IgD-negative memory B cell (primary cell): Measurements from ENCODE around the gene PPHLN1. TPM values are rescaled to one million over a fixed set of nuclear protein-coding genes. Genes with fewer than 3 reads are reported as not detected.
"Not testable (repeated sequence)": the region's sequence is repeated elsewhere in the genome, so short reads cannot be mapped to it uniquely, and the experiment has no call there.

ENCODE experiments used
- H3K27ac Mint-ChIP-seq, 3 donors: one replicate each; pipeline ENCODE4 v1.8.0; 2020 to 2022; ENCODE audit warnings: mild to moderate bottlenecking in 3 of 3, mixed read lengths in 3 of 3, moderate library complexity in 1 of 3
- H3K27me3 Mint-ChIP-seq: one replicate; pipeline ENCODE4 v1.8.0; 2021; ENCODE audit warnings: mixed read lengths
- H3K36me3 Mint-ChIP-seq: one replicate; pipeline ENCODE4 v1.8.0; 2020; ENCODE audit warnings: mild to moderate bottlenecking, mixed read lengths
- H3K4me1 Mint-ChIP-seq, 3 donors: one replicate each; pipeline ENCODE4 v1.8.0; 2020 to 2022; ENCODE audit warnings: mixed read lengths in 3 of 3, mild to moderate bottlenecking in 1 of 3
- H3K4me3 Mint-ChIP-seq, 4 donors: one replicate each; pipeline ENCODE4 v1.8.0; 2020 to 2022; ENCODE audit warnings: mild to moderate bottlenecking in 4 of 4, mixed read lengths in 4 of 4, moderate library complexity in 3 of 4
- H3K9me3 Mint-ChIP-seq, 3 donors: one replicate each; pipeline ENCODE4 v1.8.0; 2020 to 2021; ENCODE audit warnings: mixed read lengths in 3 of 3, mild to moderate bottlenecking in 1 of 3
- polyA plus RNA-seq: library from polyadenylated mRNA; unstranded; fragments of 300-500 nt; fragmentation: Illumina TruSeq; gene quantifications from one replicate; pipeline ENCODE4 v1.2.3, GENCODE V29; 2021

PPHLN1 gene
- polyA plus RNA-seq, 1 donor from 2014 or later, result 114 TPM

DNA sequence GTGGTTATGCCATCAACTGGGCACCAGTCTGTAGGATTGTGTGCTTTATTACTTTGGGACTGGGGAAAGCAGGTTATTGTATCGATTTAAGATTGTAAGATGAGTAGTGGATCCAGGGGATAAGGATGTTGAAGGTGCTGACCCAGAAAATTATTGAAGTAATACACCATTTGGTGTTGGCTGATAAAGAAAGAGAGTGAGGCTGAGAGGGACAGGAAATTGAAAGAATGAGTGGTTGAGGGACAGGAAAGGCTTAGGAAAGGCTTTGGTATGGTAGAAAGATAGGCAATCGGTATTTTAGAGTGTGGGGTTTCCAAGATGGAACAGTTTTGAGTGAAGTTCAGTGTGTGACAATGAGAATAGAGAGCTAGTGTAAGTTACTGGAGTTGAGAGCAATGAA is 12.3 kb downstream of the PPHLN1 start:
- Mint-ChIP-seq H3K9me3 (no peaks in the 10 kb centered on the region), H3K27ac (peak overlapping the region in 2 of 3 donors; percentile 3 to 77), H3K27me3 (no peaks in the 10 kb centered on the region), H3K4me3 (no peak overlapping the region), H3K36me3 (no peaks in the 10 kb centered on the region), H3K4me1 (peaks cover 16 to 30% (median 22%) of the 10 kb centered on the region in 3 donors)

GRCh38 chr12:42342028-42342427 is 16.1 kb downstream of the PPHLN1 start:
- peaks cover 14 to 37% (median 31%) of the 10 kb centered on the region in 3 donors for H3K4me1 Mint-ChIP-seq
- peak overlapping the region in 1 of 3 donors; percentile 9 for H3K27ac Mint-ChIP-seq
- H3K9me3 Mint-ChIP-seq, result no peaks in the 10 kb centered on the region
- peaks cover 1% of the 10 kb centered on the region for H3K36me3 Mint-ChIP-seq
- H3K4me3 Mint-ChIP-seq, result peak overlapping the region in 1 of 4 donors; percentile 72
- H3K27me3 Mint-ChIP-seq, result no peaks in the 10 kb centered on the region

GRCh38 chr12:42343721-42344120 is 17.8 kb downstream of the PPHLN1 start:
- Mint-ChIP-seq H3K27ac (no peak overlapping the region), H3K4me3 (no peak overlapping the region), H3K9me3 (no peaks in the 10 kb centered on the region), H3K36me3 (peaks cover 1% of the 10 kb centered on the region), H3K27me3 (no peaks in the 10 kb centered on the region), H3K4me1 (peaks cover 10 to 34% (median 23%) of the 10 kb centered on the region in 3 donors)

GRCh38 chr12:42346403-42347002 is 20.5 kb downstream of the PPHLN1 start:
- no peak overlapping the region for H3K4me3 Mint-ChIP-seq
- H3K4me1 Mint-ChIP-seq, result peaks cover 9 to 29% (median 25%) of the 10 kb centered on the region in 3 donors
- H3K27me3 Mint-ChIP-seq, result no peaks in the 10 kb centered on the region
- H3K36me3 Mint-ChIP-seq, result peaks cover 4% of the 10 kb centered on the region
- no peaks in the 10 kb centered on the region for H3K9me3 Mint-ChIP-seq
- no peak overlapping the region for H3K27ac Mint-ChIP-seq

GRCh38 chr12:42349119-42350020 is 23.4 kb downstream of the PPHLN1 start:
- not testable (repeated sequence) for H3K4me3 Mint-ChIP-seq, H3K27me3 Mint-ChIP-seq, H3K36me3 Mint-ChIP-seq, H3K9me3 Mint-ChIP-seq, H3K27ac Mint-ChIP-seq
- peaks cover 7 to 14% (median 13%) of the 10 kb centered on the region in 3 donors for H3K4me1 Mint-ChIP-seq

DNA sequence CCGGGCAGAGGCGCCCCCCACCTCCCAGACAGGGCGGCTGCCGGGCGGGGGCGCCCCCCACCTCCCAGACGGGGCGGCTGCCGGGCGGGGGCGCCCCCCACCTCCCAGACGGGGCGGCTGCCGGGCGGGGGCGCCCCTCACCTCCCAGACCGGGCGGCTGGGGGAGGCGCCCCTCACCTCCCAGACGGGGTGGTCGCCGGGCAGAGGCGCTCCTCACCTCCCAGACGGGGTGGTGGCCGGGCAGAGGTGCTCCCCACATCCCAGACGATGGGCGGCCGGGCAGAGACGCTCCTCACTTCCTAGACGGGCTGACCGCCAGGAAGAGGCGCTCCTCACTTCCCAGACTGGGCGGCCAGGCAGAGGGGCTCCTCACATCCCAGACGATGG is 24.0 kb downstream of the PPHLN1 start:
- H3K4me3 Mint-ChIP-seq, H3K27ac Mint-ChIP-seq, H3K27me3 Mint-ChIP-seq, H3K36me3 Mint-ChIP-seq, H3K9me3 Mint-ChIP-seq: not testable (repeated sequence)
- peaks cover 7 to 12% (median 12%) of the 10 kb centered on the region in 3 donors for H3K4me1 Mint-ChIP-seq

DNA sequence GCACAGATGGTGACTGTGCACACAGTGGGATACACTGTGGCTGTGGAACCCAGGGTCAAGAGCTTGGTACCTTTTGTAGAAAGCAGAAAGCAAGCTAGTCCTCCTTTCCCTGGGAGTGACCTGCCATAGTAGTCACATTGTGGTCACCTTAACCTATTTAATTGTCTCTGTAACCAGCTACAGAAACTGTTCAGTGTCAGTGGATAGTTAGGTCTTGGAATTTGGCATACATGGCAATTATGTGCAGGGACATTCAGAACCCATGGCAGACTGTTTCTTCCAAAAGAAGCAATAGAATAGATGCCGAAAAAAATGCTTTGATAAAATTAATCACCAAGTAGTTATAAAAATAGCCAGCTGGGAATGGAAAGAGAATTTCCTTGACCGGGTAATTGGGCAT is 30.4 kb downstream of the PPHLN1 start:
- Mint-ChIP-seq H3K27ac (no peak overlapping the region), H3K4me1 (peaks cover 13 to 18% (median 14%) of the 10 kb centered on the region in 3 donors), H3K4me3 (no peak overlapping the region), H3K9me3 (no peaks in the 10 kb centered on the region), H3K36me3 (peaks cover 6% of the 10 kb centered on the region), H3K27me3 (no peaks in the 10 kb centered on the region)

GRCh38 chr12:42360747-42361403 is 34.9 kb downstream of the PPHLN1 start:
- no peak overlapping the region for H3K4me3 Mint-ChIP-seq
- H3K36me3 Mint-ChIP-seq, result peaks cover 11% of the 10 kb centered on the region
- H3K9me3 Mint-ChIP-seq, result no peaks in the 10 kb centered on the region
- H3K27me3 Mint-ChIP-seq, result no peaks in the 10 kb centered on the region
- peaks cover 22 to 46% (median 29%) of the 10 kb centered on the region in 3 donors for H3K4me1 Mint-ChIP-seq
- H3K27ac Mint-ChIP-seq, result peak overlapping the region in 1 of 3 donors; percentile 80

DNA sequence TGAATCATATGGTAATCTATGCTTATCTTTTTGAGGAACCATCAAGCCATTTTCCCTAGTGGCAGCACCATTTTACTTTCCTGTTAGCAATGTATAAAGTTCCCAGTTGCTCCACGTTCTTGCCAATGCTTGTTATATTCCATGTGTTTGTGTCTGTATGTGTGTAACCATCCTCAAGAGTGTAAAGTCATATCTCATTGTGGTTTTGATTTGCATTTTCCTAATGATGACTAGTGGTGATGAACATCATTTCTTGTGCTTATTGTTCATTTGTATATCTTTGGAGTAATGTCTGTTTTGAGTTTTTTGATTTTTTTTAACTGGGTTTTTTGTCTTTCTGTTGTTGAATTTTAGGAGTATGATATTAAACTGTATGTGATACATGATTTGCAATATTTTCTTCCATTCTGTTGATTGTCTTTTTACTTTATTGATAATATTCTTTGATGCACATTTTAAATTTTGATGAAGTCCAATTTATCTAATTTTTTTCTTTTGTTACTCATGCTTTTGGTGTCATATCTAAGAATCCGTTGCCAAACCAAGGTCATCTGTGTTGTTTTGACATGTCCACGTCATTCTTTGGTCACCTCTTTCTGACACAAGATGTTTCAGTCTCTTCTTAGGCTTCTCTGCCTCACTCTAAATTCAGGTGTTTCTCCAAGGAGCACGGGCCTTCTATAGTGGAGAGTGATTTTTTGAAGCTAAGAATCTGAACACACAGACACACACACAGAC is 36.1 kb downstream of the PPHLN1 start:
- peaks cover 22 to 46% (median 31%) of the 10 kb centered on the region in 3 donors for H3K4me1 Mint-ChIP-seq
- no peak overlapping the region for H3K27ac Mint-ChIP-seq
- no peak overlapping the region for H3K4me3 Mint-ChIP-seq

DNA sequence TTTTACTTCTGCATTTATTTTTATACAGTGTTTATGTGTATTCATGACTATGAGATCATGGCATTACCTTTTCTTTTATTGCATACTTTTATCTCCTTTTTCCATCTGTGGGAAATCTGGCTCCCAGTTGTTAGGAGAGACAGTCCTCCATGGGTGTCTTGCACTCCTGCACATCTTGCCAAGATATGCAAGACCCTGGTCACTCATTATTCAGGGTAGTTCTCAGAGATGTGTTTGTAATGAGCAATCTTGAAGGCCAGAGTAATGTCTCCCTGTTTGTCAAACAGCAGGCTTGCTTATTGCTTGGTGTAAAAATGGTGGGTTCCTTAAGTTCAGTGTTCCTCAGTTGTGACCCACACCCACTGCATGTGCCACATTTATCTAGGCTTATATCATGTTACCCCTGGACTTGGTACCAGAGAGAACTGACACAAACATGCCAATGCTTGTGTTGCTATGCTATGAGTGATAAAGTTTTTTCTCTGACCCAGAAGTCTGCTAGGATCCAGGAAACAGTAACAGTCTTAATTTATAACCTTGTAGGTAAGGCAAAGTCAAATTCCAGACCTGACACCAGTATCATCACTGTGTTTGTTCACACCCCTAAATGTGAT is 36.8 kb downstream of the PPHLN1 start:
- H3K4me3 Mint-ChIP-seq, result no peak overlapping the region
- H3K36me3 Mint-ChIP-seq, result peaks cover 5% of the 10 kb centered on the region
- H3K27me3 Mint-ChIP-seq, result no peaks in the 10 kb centered on the region
- H3K4me1 Mint-ChIP-seq, result peaks cover 22 to 46% (median 31%) of the 10 kb centered on the region in 3 donors
- H3K9me3 Mint-ChIP-seq, result no peaks in the 10 kb centered on the region
- no peak overlapping the region for H3K27ac Mint-ChIP-seq

More for the DNA sequence above, 36.1 kb downstream of the PPHLN1 start:
- peaks cover 8% of the 10 kb centered on the region for H3K36me3 Mint-ChIP-seq
- no peaks in the 10 kb centered on the region for H3K27me3 Mint-ChIP-seq
- H3K9me3 Mint-ChIP-seq, result no peaks in the 10 kb centered on the region

GRCh38 chr12:42364692-42365091 is 38.7 kb downstream of the PPHLN1 start:
- no peaks in the 10 kb centered on the region for H3K9me3 Mint-ChIP-seq

GRCh38 chr12:42365486-42365885 is 39.5 kb downstream of the PPHLN1 start:
- Mint-ChIP-seq H3K27ac (no peak overlapping the region), H3K36me3 (peaks cover 5% of the 10 kb centered on the region), H3K4me1 (peaks cover 18 to 44% (median 30%) of the 10 kb centered on the region in 3 donors), H3K9me3 (no peaks in the 10 kb centered on the region), H3K27me3 (no peaks in the 10 kb centered on the region), H3K4me3 (no peak overlapping the region)

More at GRCh38 chr12:42364692-42365091, 38.7 kb downstream of the PPHLN1 start:
- Mint-ChIP-seq H3K27me3 (no peaks in the 10 kb centered on the region), H3K4me1 (peaks cover 20 to 42% (median 28%) of the 10 kb centered on the region in 3 donors), H3K27ac (peak overlapping the region in 1 of 3 donors; percentile 41), H3K4me3 (no peak overlapping the region), H3K36me3 (peaks cover 5% of the 10 kb centered on the region)

GRCh38 chr12:42370013-42370412 is 44.0 kb downstream of the PPHLN1 start:
- Mint-ChIP-seq H3K4me3 (no peak overlapping the region), H3K27me3 (no peaks in the 10 kb centered on the region), H3K27ac (peak overlapping the region in 1 of 3 donors; percentile 87), H3K36me3 (no peaks in the 10 kb centered on the region), H3K4me1 (peaks cover 1 to 27% (median 21%) of the 10 kb centered on the region in 3 donors), H3K9me3 (no peaks in the 10 kb centered on the region)

- no peak overlapping the region for H3K27ac Mint-ChIP-seq
These were observed 46.3 kb downstream of the PPHLN1 start for GRCh38 chr12:42372154-42372791.

More at GRCh38 chr12:42372154-42372791, 46.3 kb downstream of the PPHLN1 start:
- H3K9me3 Mint-ChIP-seq, result no peaks in the 10 kb centered on the region
- H3K4me3 Mint-ChIP-seq, result no peak overlapping the region
- peaks cover 3% of the 10 kb centered on the region for H3K36me3 Mint-ChIP-seq
- H3K4me1 Mint-ChIP-seq, result peaks cover 1 to 21% (median 16%) of the 10 kb centered on the region in 3 donors
- no peaks in the 10 kb centered on the region for H3K27me3 Mint-ChIP-seq
